Measurements from ENCODE around the gene TSC22D1. TPM values are rescaled to one million over a fixed set of nuclear protein-coding genes. Genes with fewer than 3 reads are reported as not detected.

TSC22D1 gene
- total RNA-seq, 1 experiment from 2014 or later = 194 TPM

DNA sequence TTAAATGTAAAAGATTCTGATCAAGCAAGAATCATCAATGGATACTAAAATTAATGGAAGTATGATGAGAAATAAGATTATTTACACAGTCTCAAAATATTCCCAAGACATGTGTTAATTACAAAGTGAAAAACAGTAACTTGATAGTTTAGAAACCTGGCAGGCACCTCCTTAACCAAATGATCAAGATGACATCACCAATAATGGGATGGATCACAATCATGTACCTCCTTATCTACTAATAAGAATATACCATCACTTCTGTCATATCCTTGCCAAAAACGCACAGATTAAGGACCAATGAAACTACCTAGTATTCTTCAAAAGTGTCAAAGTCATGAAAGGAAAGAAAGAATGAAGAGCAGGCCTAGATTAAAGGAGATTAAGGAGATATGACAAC is 30.0 kb downstream of the TSC22D1 start:
- no peak for DNase-seq
- CTCF ChIA-PET = no interaction called here

DNA sequence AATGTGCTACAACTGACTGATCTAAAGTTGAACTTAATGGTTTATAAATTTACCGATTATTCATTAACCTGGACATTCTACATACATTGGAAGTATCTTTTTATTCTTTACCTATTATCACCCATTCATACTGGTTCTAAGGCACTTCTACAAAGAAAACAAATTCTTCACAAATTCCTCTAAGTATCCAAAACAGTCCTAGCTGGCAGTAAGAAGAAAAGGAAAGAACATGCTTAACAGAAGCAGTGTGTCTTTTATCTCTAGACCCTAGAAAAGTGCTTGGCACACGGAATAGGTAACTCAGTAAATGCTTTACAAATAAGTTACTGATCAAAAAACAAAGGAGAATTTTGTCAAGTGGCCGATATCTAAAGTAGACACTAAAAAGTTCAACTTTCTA is 32.8 kb downstream of the TSC22D1 start:
- intact Hi-C loops (cut with micrococcal nuclease) = no loop called here
- CTCF ChIA-PET = no interaction called here

More for the DNA sequence above, 30.0 kb downstream of the TSC22D1 start:
- intact Hi-C loops (cut with micrococcal nuclease) = no loop called here
- no TSS peak for BruUV-seq (replicated peaks)
- ATAC-seq = no peak
- H3K4me1 ChIP-seq (ENCODE audit: insufficient read depth, low read length) = no peaks in the 10 kb centered on the region
- H3K79me2 ChIP-seq (ENCODE audit: low read length) = peaks cover 75% of the 10 kb centered on the region
- H3K27me3 ChIP-seq (ENCODE audit: low read length) = no peaks in the 10 kb centered on the region
- H3K4me3 ChIP-seq (ENCODE audit: low read length) = no peak overlapping the region
- H3K36me3 ChIP-seq (ENCODE audit: low read depth, low read length) = peaks cover 5% of the 10 kb centered on the region; the same call in 1 of the 2 replicates
- H4K20me1 ChIP-seq (ENCODE audit: low read length) = no peaks in the 10 kb centered on the region
- H3K27ac ChIP-seq (ENCODE audit: low read length) = no peak overlapping the region
- TF ChIP-seq EZH2 (IDR thresholded peaks at IDR 0.05; ENCODE audit: low read length, unreplicated experiment) (no peak), EZH2phosphoT487 (IDR thresholded peaks at IDR 0.05; ENCODE audit: borderline replicate concordance, low read length) (no peak)
- TF ChIP-seq, protein P1, sequence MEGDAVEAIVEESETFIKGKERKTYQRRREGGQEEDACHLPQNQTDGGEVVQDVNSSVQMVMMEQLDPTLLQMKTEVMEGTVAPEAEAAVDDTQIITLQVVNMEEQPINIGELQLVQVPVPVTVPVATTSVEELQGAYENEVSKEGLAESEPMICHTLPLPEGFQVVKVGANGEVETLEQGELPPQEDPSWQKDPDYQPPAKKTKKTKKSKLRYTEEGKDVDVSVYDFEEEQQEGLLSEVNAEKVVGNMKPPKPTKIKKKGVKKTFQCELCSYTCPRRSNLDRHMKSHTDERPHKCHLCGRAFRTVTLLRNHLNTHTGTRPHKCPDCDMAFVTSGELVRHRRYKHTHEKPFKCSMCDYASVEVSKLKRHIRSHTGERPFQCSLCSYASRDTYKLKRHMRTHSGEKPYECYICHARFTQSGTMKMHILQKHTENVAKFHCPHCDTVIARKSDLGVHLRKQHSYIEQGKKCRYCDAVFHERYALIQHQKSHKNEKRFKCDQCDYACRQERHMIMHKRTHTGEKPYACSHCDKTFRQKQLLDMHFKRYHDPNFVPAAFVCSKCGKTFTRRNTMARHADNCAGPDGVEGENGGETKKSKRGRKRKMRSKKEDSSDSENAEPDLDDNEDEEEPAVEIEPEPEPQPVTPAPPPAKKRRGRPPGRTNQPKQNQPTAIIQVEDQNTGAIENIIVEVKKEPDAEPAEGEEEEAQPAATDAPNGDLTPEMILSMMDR (conservative IDR thresholded peaks at IDR 0.05; ENCODE audit: low read depth, low read length) = no peak
- no peak overlapping the region for H3K4me2 ChIP-seq (ENCODE audit: low read length)
- no peak overlapping the region for H2AFZ ChIP-seq (ENCODE audit: low read length)
- no peak overlapping the region for H3K9ac ChIP-seq (ENCODE audit: low read length)
- H3K9me3 ChIP-seq (ENCODE audit: low read length) = no peaks in the 10 kb centered on the region
- no peaks in the 10 kb centered on the region for H3F3A ChIP-seq (ENCODE audit: low read length, unreplicated experiment)
- POLR2A ChIA-PET (ENCODE audit: unreplicated experiment) = no interaction called here
- no peaks in the 10 kb centered on the region for H3K9me2 ChIP-seq (replicated peaks; ENCODE audit: low read length)

DNA sequence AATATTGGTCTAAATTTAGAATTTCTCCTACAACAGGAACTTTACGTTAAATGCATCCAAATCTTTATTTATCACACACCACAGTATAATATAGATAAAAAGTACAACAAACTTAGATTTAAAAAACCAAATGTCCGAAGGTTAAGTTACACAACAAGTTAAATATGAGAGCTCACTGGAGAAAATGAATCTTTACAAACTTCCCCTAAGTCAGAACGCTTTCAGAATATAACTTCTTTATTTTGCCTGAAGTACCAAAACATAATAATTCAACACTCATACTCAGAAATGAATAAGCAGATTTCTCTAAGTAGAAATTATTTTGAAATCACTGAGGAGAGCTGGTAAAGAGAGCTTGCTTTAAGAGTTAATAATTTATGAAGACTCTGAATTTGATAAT is 33.8 kb downstream of the TSC22D1 start:
- ChIA-PET POLR2A (ENCODE audit: unreplicated experiment) (interaction anchor here (0.7 kb wide), 1 partner anchor 473 kb away, joined by 3 read pairs; no protein-coding TSS in a partner anchor), CTCF (no interaction called here)
- Histone ChIP-seq H3K4me3 (ENCODE audit: low read length) (no peak overlapping the region), H3K4me2 (ENCODE audit: low read length) (no peak overlapping the region), H2AFZ (ENCODE audit: low read length) (no peak overlapping the region), H3K27ac (ENCODE audit: low read length) (no peak overlapping the region), H3K27me3 (ENCODE audit: low read length) (no peaks in the 10 kb centered on the region), H3K79me2 (ENCODE audit: low read length) (peaks cover 44% of the 10 kb centered on the region), H3K4me1 (ENCODE audit: insufficient read depth, low read length) (no peaks in the 10 kb centered on the region), H3K9me2 (replicated peaks; ENCODE audit: low read length) (no peaks in the 10 kb centered on the region), H4K20me1 (ENCODE audit: low read length) (no peaks in the 10 kb centered on the region), H3K9me3 (ENCODE audit: low read length) (no peaks in the 10 kb centered on the region), H3F3A (ENCODE audit: low read length, unreplicated experiment) (no peaks in the 10 kb centered on the region), H3K9ac (ENCODE audit: low read length) (no peak overlapping the region), H3K36me3 (ENCODE audit: low read depth, low read length) (peaks cover 18% of the 10 kb centered on the region; the same call in 1 of the 2 replicates)
- DNase-seq = no peak
- intact Hi-C loops (cut with micrococcal nuclease) = no loop called here
- no peak for ATAC-seq
- BruUV-seq (replicated peaks) = no TSS peak
- TF ChIP-seq EZH2 (IDR thresholded peaks at IDR 0.05; ENCODE audit: low read length, unreplicated experiment) (no peak), EZH2phosphoT487 (IDR thresholded peaks at IDR 0.05; ENCODE audit: borderline replicate concordance, low read length) (no peak)
- TF ChIP-seq, protein P1 (conservative IDR thresholded peaks at IDR 0.05; ENCODE audit: low read depth, low read length) = no peak

More for the DNA sequence above, 32.8 kb downstream of the TSC22D1 start:
- ATAC-seq (no peak), DNase-seq (no peak)
- H2AFZ ChIP-seq (ENCODE audit: low read length) = no peak overlapping the region
- no peak for TF ChIP-seq EZH2phosphoT487 (IDR thresholded peaks at IDR 0.05; ENCODE audit: borderline replicate concordance, low read length)
- no peak for TF ChIP-seq EZH2 (IDR thresholded peaks at IDR 0.05; ENCODE audit: low read length, unreplicated experiment)
- TF ChIP-seq, protein P1 (conservative IDR thresholded peaks at IDR 0.05; ENCODE audit: low read depth, low read length) = no peak
- H3K27ac ChIP-seq (ENCODE audit: low read length) = no peak overlapping the region
- no peak overlapping the region for H3K4me2 ChIP-seq (ENCODE audit: low read length)
- no TSS peak for BruUV-seq (replicated peaks)
- peaks cover 54% of the 10 kb centered on the region for H3K79me2 ChIP-seq (ENCODE audit: low read length)
- POLR2A ChIA-PET (ENCODE audit: unreplicated experiment) = no interaction called here
- H3K27me3 ChIP-seq (ENCODE audit: low read length) = no peaks in the 10 kb centered on the region
- no peaks in the 10 kb centered on the region for H3K9me3 ChIP-seq (ENCODE audit: low read length)
- H3K9ac ChIP-seq (ENCODE audit: low read length) = no peak overlapping the region
- H3F3A ChIP-seq (ENCODE audit: low read length, unreplicated experiment) = no peaks in the 10 kb centered on the region
- H3K36me3 ChIP-seq (ENCODE audit: low read depth, low read length) = peaks cover 16% of the 10 kb centered on the region; the same call in 1 of the 2 replicates
- no peaks in the 10 kb centered on the region for H3K9me2 ChIP-seq (replicated peaks; ENCODE audit: low read length)
- no peak overlapping the region for H3K4me3 ChIP-seq (ENCODE audit: low read length)
- H3K4me1 ChIP-seq (ENCODE audit: insufficient read depth, low read length) = no peaks in the 10 kb centered on the region
- no peaks in the 10 kb centered on the region for H4K20me1 ChIP-seq (ENCODE audit: low read length)
